Activated CD4-positive, alpha-beta T cell treated with anti-CD3 and anti-CD28 coated beads, Interleukin-2, amount 50 U/mL, for 48 hours (primary cell): ENCODE results near the gene ITK.

Experiments
- DNase-seq, 2 experiments: peaks; one replicate each; pipeline ENCODE4 v3.0.0-alpha.2; 2020

Gene ITK

DNA sequence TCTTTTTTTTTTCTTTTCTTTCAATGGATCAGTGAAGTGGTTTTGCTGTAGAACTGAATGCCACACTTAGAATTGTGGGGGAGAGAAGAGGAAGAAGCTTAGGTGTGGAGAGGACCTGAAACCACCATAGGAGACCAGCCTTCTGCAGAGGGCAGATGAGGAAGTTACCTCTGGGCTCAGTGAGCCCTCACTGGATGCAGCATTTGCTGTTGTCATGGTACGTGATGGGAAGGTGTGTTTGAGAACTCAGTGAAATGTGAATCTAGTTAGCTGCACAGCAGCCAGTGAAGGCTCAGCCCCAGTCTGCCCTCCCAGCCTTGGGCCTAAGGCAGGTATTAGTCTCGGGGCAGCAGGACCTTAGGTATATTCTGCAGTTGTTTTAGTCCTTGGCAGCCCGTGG lies 102.8 kb downstream of the ITK start:
- no peak for DNase-seq

DNA sequence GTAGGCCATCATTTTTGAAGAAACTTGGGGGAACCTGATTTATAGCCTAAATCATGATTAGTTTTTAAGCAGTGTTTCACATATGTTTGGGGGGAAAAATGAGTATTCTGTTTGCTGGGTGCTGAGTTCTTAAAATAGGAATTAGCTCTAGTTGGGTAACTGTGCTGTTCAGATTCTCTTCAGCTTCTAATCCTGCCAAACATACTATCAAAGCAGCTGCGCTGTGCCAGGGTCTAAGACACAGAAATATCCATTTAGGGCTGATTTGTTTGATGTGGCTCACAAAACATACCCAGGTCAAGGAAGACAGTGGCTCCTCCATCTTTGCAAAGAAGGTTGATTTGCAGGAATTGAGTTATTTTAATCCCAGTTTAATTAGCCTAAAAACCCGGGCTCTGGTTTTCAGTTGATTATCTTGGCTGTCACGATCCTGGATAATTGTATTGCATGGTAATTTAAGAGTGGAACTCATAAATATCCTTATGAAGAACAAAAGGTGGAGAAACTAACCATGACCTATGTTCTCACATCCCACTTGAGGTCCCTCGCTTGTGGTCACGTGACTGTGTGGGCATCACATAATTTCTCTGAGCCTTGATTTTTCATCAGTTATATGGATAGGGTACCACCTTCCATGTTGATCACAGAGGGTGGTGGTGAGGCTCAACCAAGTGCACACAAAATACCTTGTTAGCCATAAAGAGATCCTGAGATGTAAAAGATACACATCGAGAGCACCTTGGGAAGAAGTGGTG lies 104.0 kb downstream of the ITK start:
- no peak for DNase-seq

DNA sequence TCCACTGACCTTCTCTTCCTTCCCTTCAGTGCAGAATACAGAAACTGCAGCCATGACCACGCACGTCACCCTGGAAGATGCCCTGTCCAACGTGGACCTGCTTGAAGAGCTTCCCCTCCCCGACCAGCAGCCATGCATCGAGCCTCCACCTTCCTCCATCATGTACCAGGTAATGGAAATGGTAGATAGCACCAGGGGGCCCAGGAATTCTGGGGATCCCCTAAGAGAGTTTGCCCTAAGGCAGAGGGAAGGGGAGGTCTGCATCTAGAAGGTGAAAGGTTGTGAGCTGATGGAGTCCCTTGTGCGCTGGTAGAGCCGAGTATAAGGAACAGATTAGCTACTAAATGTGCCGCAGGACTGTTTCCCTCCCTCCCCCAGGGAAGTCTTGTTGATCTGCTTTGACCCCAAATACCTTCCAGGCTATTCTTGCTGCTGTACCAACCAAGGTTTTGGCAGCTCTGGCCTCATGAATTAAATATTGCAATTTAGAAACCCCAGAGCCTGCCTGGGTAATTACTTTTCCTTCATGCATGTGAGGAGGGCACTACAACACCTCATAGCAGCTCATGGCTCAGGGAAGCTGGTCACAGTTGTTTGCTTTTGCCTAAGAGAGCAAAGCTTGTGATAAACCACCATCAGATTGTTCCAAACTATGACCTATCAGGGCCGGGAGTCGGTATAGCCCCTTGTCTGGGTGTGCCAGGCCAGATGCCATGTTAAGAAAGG lies 104.8 kb downstream of the ITK start:
- DNase-seq, result no peak

DNA sequence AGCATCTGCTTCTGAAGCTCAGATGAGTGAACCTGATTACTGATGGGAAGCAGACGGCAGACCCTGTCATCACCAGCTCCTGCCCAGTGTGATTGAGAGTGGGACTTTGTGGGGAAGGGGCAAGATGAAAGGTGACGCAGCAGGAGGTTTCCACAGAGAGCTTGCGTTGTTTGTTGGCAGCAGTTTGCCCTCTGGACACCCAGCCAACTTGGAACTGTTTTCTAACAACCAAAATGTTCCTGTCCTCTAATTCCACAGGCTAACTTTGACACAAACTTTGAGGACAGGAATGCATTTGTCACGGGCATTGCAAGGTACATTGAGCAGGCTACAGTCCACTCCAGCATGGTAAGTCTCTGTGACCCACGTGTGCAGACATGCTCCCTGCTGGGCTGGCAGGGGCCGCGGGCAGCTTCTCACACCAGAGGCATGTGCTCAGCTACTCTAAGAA lies 106.1 kb downstream of the ITK start:
- no peak for DNase-seq

DNA sequence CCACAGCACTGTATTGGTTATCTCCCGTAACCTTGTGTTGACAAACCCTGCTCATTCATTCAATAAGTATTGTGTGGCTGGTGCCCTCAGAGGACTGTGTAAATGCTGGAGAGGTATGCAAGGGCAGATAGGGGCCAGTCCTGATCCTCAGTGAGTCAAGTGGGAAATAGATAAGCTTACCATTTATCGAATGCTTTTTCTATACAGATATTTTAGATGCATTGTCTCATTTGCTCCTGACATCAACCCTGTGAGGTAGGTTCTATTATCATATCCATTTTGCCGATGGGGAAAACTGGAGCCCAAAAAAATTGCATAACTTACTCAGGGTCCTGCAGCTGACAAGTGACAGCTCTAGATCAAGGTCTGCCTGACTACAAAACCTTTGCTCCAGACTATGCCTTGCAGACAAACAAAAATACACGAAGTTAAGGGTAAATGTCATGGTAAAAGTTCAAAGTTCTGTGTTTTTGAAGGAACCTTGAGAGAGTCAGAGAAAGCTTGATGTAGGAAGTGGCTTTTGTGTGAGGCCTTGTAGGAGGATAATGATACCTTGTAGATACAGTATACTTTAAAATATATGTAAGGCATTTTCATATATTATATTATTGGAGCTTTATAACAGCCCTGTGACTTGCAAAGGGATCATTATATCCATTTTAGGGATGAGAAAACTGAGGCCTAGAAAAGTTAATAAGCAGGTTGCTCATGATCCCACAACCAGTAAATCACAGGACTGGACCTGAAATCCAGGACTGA lies 107.9 kb downstream of the ITK start:
- DNase-seq, result no peak

DNA sequence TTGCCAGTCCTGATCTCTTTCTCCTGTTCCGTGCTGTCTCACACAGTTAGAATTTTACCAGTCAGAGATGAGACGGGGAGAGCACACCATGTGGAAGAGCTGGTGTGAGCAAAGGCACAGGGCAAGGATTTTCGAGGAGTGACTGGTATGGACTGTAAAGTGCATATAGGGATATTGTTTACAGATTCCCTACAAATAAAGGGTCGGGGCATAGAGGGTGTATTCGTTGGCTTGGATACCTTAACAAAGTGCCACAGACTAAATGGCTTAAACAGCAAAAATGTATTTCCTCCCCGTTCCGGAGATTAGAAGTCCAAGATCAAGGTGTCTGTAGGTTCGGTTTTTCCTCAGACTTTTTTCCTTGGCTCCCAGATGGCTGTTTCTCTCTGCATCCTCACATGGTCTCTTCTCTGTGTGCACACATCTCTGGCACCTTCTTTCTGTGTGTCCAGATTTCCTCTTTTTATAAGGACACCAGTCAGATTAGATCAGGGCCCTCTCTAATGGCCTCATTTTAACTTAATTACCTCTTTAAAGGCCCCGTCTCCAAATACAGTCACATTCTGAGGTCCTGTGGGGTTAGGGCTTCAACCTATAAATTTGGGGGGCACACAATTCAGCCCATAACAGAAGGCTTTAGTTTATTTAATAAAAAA lies 108.7 kb downstream of the ITK start:
- no peak for DNase-seq

DNA sequence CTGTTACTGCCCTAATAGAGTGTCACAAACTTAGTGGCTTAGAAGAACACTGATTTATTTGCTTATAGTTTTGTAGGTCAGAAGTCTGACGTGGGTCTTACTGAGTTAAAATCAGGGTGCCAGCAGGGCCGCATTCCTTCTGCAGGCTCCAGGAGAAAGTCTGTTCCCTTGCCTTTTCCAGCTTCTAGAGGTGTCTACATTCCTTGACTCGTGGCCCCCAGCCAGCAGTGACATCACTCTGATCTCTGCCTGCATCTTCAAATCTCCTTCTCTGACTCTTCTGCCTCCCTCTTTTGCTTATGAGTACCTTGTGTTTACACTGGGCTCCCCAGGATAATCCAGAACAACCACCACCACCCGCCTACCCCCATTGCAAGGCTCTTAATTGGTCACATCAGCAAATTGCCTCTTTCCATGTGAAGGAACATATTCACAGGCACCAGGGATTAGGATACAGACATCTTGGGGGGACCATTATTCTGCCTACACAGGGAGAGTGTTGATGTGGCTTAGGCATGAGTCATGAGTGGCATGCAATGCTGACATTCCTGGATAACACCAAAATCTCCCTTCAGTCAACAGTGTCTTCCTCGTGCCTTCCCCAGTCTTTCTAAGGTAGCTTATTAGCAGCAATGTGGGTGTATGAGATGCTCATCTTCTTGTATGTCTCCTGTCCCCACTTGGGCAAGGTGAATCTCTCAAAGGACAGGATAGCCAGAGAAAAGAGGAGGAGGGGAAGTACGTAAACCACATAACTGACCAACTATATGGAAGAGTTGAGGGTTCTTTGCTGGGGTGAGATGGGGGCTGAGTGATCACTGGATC lies 109.7 kb downstream of the ITK start:
- DNase-seq, result no peak

DNA sequence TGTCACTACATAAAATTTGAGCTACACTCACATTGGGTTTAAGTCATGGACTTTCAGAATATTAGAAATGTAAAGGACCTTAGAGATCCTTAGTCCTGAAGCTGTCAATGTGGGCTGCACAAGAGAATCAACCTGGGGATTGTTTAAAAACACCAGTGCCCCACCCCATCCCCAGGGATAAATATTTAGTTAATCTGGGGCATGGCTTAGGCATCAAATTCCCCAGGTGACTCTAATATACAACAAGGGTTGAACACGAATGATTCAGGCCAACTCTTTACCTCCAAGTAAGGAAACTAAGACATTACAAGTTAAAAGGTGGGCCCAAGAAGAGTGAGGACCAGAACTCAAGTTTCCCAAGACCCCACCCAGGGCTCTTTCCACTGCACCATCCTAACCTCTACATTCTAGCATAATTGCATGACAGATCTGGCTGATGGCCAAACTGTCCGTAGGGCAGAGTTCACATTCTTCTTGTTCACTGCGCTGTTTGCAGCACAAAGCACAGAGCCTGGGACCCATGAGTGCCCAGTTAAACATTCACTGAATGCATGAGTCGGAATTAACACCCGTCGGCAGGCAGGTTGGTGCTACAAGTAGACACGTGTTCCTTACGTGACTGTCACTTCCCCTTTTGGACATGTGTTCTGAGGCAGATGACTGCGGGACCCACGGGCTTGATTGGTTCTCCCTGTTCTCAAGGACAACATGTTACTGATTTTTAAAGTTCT lies 110.5 kb downstream of the ITK start:
- peak in 1 of 2 experiments; percentile 40 for DNase-seq

DNA sequence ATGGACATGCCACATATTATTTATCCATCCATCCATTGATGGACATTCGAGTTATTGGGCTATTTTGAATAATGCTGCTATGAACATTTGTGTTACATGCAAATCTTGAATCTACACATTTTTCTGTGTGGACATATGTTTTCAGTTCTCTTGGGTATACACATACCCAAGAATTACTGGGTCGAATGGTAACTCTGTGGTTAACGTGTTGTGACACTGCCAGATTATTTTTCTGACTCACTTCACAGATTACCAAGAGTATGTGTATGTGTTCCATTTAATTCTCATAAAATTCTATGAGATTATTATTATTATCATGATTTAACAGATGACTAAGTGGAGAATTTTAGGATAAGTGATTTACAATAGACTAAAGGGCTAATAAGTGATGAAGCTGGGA lies 112.0 kb downstream of the ITK start:
- no peak for DNase-seq

DNA sequence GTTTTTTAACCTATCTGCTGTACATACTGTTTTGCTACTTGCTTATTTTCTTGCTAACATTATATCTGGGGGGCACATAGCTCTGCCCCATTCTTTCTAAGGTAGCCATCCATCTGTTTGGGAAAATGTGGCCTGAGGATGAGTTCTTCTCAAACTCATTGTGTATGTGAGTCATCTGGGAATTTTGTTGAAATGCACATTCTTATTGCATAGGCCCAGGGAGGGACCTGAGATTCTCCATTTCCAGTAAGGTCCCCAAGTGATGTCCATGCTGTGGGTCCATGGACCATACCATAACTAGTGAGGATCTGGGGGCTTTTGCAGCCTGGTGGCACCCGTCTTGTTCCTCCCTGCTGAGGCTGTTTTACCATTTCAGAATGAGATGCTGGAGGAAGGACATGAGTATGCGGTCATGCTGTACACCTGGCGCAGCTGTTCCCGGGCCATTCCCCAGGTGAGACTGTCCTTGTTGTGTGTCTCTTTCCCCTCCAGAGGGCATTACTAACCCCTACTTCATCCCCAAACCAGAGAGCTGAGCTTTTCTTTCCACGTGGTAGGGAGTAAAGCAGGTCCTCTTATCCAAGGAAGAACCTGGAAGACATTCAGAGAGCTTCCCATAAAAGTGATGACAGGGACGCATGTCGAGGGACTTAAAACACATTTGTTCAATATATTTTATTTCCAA lies 113.9 kb downstream of the ITK start:
- DNase-seq, result no peak

DNA sequence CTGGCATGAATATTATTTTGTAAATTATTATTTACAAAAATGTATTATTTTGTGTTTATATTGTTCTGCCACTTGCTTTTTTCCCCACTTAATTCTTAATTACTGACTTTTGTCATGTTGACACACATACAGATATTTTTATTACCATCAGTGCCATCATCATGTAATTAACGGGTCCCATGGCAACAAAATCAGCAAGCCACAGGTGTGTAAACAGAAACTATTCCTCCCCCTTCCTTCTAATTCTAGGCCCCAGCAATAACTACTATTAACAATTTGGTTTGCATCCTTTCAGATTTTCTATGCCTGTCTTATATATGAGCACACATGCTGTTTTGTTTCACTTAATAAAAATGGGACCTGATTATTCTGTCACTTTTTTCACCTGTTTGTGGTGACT lies 114.6 kb downstream of the ITK start:
- DNase-seq, result no peak

DNA sequence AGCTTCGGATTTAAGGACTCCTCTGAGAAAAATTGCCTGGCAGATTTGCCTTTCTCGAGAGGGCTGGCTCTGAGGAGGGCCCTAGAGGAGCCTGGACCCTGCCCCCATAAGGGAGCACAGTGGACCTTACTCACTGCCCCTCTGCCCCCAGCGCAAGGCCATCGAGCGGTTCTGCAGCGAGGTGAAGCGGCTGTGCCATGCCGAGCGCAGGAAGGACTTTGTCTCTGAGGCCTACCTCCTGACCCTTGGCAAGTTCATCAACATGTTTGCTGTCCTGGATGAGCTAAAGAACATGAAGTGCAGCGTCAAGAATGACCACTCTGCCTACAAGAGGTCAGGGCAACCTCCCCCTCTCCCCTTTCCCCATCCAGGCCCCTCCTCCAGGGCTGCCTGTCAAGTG lies 119.9 kb downstream of the ITK start:
- no peak for DNase-seq

DNA sequence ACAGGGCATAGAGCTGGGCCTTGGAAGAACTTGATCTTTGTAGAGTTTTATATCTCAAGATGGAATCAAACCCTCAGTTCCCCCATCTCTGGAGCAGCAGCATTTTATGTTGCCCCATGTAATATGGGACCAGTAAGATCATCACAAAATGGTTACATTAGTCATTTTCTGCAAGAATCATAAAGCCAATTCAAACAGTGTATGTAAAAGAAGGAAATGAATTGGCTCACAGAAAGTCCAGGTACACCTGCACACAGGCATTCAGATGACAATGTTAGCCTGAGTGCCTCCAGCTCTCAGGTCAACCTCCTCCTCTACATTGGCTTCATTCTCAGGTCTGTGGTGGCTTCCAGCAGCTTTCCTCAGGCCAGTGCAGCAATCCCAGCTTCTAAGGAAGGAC lies 120.4 kb downstream of the ITK start:
- no peak for DNase-seq

DNA sequence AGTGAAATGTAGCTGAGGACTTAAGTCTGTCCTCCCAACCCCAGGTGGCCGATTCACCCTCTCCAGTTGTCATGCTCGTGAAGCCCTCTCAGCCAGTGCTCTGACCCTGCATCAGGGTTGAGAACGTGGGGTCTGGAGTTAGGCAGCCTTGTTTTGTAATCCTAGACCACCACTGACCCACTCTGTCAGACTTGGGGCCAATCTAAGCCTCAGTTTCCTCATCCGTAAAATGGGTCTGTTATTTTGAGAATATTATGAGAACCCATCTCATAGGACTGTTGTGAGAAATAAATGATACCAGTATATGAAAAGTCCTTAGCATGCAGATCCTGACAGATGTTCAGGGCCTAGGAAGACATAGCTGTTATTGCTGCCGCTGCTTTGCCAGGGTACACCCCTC lies 122.4 kb downstream of the ITK start:
- no peak for DNase-seq

DNA sequence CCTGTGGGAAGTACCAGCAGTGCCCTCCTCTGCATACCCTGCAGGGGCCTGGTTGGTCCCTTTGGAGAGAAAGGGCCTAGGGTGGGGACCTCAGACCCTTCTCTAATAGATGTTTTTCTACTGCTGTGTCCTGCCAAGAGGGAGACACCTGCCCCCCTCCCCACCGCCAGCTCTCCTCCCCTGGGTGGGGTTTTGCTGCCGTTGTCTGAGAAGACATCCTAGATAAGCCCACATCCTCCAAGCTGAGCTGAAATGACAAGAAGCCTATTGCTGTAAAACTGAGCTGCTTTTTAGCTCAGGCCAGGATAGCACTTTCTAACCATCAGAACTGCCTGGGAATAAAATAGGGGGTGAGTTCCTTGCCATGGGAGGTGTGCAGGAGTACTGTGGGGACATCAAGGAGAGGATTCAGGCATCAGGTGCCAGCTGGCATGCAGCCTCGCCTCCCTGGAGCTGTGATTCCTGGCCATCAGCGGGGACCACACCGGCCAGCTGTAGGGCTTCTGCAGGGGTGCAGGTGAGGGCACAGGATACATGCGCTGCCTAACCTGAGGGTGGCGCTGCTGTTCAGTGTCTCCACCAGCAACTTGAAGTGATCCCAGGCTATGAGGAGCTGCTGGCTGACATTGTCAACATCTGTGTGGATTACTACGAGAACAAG lies 123.2 kb downstream of the ITK start:
- DNase-seq, result peak; percentile 64 to 70
